HEK293T (cell line): ENCODE results near the gene CLHC1.
"Not testable (repeated sequence)": the region's sequence is repeated elsewhere in the genome, so short reads cannot be mapped to it uniquely, and the experiment has no call there.

Source experiments
- CTCF ChIA-PET: fragments of 350-600 bp; formaldehyde crosslinking; extraction: SDS; loops from one replicate; lab custom pipeline; 2021; ENCODE audit warnings: antibody characterized with exemption, inconsistent platforms; lab: Yijun Ruan, JAX
- POLR2A ChIA-PET: fragments of 350-600 bp; formaldehyde crosslinking; extraction: SDS; loops from one replicate; lab custom pipeline; 2020; ENCODE audit warnings: antibody characterized with exemption, inconsistent platforms; lab: Yijun Ruan, JAX
- DNase-seq: peaks from one replicate; pipeline ENCODE4 v3.0.0; 2012; ENCODE audit warnings: mixed read lengths; ENCODE audit errors: extremely low spot score
- ARNT ChIP-seq: fragments of 450-650 bp; IDR thresholded peaks from 2 replicates; pipeline ENCODE4 v1.6.1; 2017; ENCODE audit warnings: mild to moderate bottlenecking
- BHLHE40 ChIP-seq: fragments of 450-650 bp; IDR thresholded peaks from 2 replicates; pipeline ENCODE4 v1.6.1; 2016; ENCODE audit warnings: mild to moderate bottlenecking, moderate library complexity, borderline replicate concordance
- CTBP1 ChIP-seq: fragments of 450-650 bp; IDR thresholded peaks from 2 replicates; pipeline ENCODE4 v1.6.1; 2016; ENCODE audit warnings: borderline replicate concordance
- ELF4 ChIP-seq: fragments of 450-650 bp; IDR thresholded peaks from 2 replicates; pipeline ENCODE4 v1.6.1; 2017; ENCODE audit warnings: antibody characterized with exemption
- FOXA1 ChIP-seq: fragments of 450-650 bp; IDR thresholded peaks from 2 replicates; pipeline ENCODE4 v1.6.1; 2016; ENCODE audit warnings: mild to moderate bottlenecking
- FOXK2 ChIP-seq: fragments of 450-650 bp; IDR thresholded peaks from 2 replicates; pipeline ENCODE4 v1.6.1; 2016; ENCODE audit warnings: mild to moderate bottlenecking
- FOXM1 ChIP-seq: fragments of 450-650 bp; IDR thresholded peaks from 2 replicates; pipeline ENCODE4 v1.6.1; 2017; ENCODE audit warnings: mild to moderate bottlenecking, borderline replicate concordance
- HDGF ChIP-seq: fragments of 450-650 bp; IDR thresholded peaks from 2 replicates; pipeline ENCODE4 v1.6.1; 2017; ENCODE audit warnings: antibody characterized with exemption, borderline replicate concordance
- L3MBTL2 ChIP-seq: fragments of 450-650 bp; conservative IDR thresholded peaks from 2 replicates; pipeline ENCODE4 v1.6.1; 2016; ENCODE audit warnings: mild to moderate bottlenecking
- LEF1 ChIP-seq: fragments of 450-650 bp; IDR thresholded peaks from 2 replicates; pipeline ENCODE4 v1.6.1; 2017; ENCODE audit warnings: mild to moderate bottlenecking, borderline replicate concordance
- NFRKB ChIP-seq: fragments of 450-650 bp; IDR thresholded peaks from 2 replicates; pipeline ENCODE4 v1.6.1; 2016; ENCODE audit warnings: mild to moderate bottlenecking, moderate library complexity
- PKNOX1 ChIP-seq: fragments of 450-650 bp; IDR thresholded peaks from 2 replicates; pipeline ENCODE4 v1.6.1; 2016
- SP1 ChIP-seq: fragments of 450-650 bp; IDR thresholded peaks from 2 replicates; pipeline ENCODE4 v1.6.1; 2017
- SUZ12 ChIP-seq: fragments of 450-650 bp; IDR thresholded peaks from 2 replicates; pipeline ENCODE4 v1.6.1; 2016; ENCODE audit warnings: mild to moderate bottlenecking
- TARDBP ChIP-seq: fragments of 450-650 bp; IDR thresholded peaks from 2 replicates; pipeline ENCODE4 v1.6.1; 2016
- ZNF384 ChIP-seq: fragments of 450-650 bp; IDR thresholded peaks from 2 replicates; pipeline ENCODE4 v1.6.1; 2016

Gene CLHC1

GRCh38 chr2:55136138-55136541, 96.0 kb downstream of the CLHC1 start:
- ChIA-PET CTCF (no interaction called here), POLR2A (no interaction called here)
- TF ChIP-seq NFRKB (no peak), PKNOX1 (no peak), ARNT (no peak), L3MBTL2 (no peak), LEF1 (no peak), FOXK2 (no peak), TARDBP (no peak), SUZ12 (no peak)
- no peak for DNase-seq

GRCh38 chr2:55135491-55135890, 96.6 kb downstream of the CLHC1 start:
- POLR2A ChIA-PET = no interaction called here
- TF ChIP-seq ZNF384 (no peak), FOXK2 (no peak), LEF1 (no peak), CTBP1 (no peak), NFRKB (no peak), FOXA1 (no peak), TARDBP (no peak), FOXM1 (no peak), SP1 (no peak), ARNT (no peak), BHLHE40 (no peak), HDGF (no peak), PKNOX1 (no peak), L3MBTL2 (no peak), SUZ12 (no peak), ELF4 (no peak)
- CTCF ChIA-PET = no interaction called here
- no peak for DNase-seq

- POLR2A ChIA-PET = no interaction called here
- CTCF ChIA-PET = interaction anchor here (0.6 kb wide), 1 partner anchor 63 kb away, joined by 5 read pairs; no protein-coding TSS in a partner anchor
- no peak for DNase-seq
- TF ChIP-seq FOXA1 = no peak
- TF ChIP-seq SP1 = no peak
- no peak for TF ChIP-seq LEF1
- no peak for TF ChIP-seq L3MBTL2
- no peak for TF ChIP-seq TARDBP
- no peak for TF ChIP-seq CTBP1
- no peak for TF ChIP-seq SUZ12
- TF ChIP-seq FOXK2 = no peak
- no peak for TF ChIP-seq BHLHE40
- no peak for TF ChIP-seq ARNT
- no peak for TF ChIP-seq HDGF
Observed at GRCh38 chr2:55134316-55134706, 97.8 kb downstream of the CLHC1 start.

GRCh38 chr2:55133467-55134315, 98.4 kb downstream of the CLHC1 start:
- TF ChIP-seq FOXM1 (no peak), NFRKB (no peak), HDGF (no peak), FOXK2 (no peak), BHLHE40 (no peak), LEF1 (no peak), SP1 (no peak)
- ChIA-PET POLR2A (no interaction called here), CTCF (interaction anchor here (0.6 kb wide), 1 partner anchor 63 kb away, joined by 5 read pairs; no protein-coding TSS in a partner anchor)
- DNase-seq = no peak

GRCh38 chr2:55130849-55131248, 101.2 kb downstream of the CLHC1 start:
- no peak for DNase-seq
- ChIA-PET CTCF (interaction anchor here (0.6 kb wide), 1 partner anchor 147 kb away, joined by 3 read pairs; no protein-coding TSS in a partner anchor), POLR2A (no interaction called here)
- TF ChIP-seq FOXA1 (no peak), LEF1 (no peak), NFRKB (no peak), CTBP1 (no peak)

- CTCF ChIA-PET, POLR2A ChIA-PET, DNase-seq: not testable (repeated sequence)
Observed at GRCh38 chr2:55126643-55127042, 105.5 kb downstream of the CLHC1 start.
